HuH-7 (cell line): Measurements from ENCODE around the gene C5.

Source experiments
- DNase-seq: peaks from one replicate; pipeline ENCODE4 v3.0.0; 2011; ENCODE audit warnings: low spot score

C5 gene

GRCh38 chr9:120924698-120925534, 125.2 kb downstream of the C5 start:
- no peak for DNase-seq

DNA sequence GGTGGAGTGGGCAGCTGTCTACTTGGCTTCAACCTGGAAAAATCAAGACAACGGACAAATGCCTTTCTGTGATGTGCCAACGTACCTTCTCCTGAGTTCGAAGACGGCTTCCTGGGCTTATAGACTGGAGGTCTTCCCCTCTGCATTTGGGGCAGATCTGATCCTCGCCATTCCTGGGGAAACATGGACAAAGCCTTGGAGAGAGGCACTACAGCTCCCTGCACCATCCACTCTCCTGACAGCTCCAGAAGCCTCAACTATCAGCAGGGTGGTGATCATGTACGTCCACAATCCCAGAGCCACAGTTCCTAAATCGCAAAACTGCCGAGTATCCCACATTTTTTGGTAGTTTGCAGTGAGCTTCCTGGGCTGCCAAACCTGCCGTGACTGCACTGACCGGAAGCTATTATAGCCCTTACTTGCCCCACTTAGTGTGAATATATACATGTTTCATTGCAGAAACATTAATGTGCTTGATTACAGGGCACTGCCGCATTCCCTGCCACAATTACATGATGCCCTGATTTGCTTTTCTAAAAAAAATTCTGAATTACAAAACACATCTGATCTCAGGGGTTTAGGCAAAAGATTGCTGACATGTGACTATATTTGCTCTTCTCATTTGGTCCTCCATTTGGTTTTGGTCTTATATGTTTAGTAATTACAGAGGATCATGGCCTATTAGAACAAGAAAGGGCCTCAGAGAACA, 126.3 kb downstream of the C5 start:
- no peak for DNase-seq

GRCh38 chr9:120922404-120923195, 127.5 kb downstream of the C5 start:
- DNase-seq: no peak

- no peak for DNase-seq
Observed at GRCh38 chr9:120921661-120922181, 128.4 kb downstream of the C5 start.

GRCh38 chr9:120920806-120921178, 129.3 kb downstream of the C5 start:
- no peak for DNase-seq

GRCh38 chr9:120919843-120920805, 130.0 kb downstream of the C5 start:
- DNase-seq: no peak

DNA sequence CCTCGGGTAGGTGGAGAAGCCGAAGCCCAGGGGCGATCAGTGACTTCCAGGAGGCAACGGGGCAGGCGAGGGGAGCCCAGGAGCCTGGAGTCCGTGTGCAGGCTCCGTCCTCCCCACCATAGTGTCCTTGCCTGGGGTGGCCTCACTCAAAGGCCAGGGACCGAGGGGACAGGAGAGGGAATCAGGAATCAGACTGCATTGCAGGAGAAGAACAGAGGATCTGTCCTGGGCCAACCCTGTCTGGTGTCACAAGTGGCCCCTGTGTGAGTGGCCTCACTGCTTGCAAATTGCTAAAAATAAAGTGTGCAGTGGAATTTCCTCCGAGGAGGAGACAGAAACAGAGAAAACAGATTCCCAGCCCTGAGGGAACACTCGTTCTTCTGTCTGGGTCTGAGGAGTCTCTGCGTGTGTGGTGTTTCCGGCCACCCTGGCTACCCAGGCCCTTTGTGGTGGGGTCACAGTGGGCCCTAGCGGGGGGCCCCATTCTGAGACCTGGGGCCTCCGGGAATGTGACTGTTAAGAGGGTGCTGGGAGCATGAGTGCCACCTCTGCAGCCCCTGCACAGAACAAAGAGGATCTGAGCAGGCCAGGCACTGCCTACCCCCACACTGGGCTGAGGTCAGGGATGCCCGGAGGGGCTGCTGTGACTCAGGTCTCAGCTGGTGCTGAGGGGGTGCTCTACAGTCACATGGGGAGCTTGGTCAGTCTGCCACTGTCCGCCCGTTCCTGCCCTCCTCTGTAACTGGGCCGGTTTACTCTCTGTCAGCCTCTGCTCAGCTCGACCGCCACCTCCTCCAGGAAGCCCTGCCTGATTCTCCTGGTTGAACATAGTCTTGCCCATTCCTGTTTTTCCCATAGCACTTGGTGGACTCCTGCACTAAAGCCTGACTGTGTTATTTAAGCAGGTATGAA, 130.9 kb downstream of the C5 start:
- DNase-seq: no peak

- no peak for DNase-seq
Observed at GRCh38 chr9:120917929-120918762, 131.9 kb downstream of the C5 start.

DNA sequence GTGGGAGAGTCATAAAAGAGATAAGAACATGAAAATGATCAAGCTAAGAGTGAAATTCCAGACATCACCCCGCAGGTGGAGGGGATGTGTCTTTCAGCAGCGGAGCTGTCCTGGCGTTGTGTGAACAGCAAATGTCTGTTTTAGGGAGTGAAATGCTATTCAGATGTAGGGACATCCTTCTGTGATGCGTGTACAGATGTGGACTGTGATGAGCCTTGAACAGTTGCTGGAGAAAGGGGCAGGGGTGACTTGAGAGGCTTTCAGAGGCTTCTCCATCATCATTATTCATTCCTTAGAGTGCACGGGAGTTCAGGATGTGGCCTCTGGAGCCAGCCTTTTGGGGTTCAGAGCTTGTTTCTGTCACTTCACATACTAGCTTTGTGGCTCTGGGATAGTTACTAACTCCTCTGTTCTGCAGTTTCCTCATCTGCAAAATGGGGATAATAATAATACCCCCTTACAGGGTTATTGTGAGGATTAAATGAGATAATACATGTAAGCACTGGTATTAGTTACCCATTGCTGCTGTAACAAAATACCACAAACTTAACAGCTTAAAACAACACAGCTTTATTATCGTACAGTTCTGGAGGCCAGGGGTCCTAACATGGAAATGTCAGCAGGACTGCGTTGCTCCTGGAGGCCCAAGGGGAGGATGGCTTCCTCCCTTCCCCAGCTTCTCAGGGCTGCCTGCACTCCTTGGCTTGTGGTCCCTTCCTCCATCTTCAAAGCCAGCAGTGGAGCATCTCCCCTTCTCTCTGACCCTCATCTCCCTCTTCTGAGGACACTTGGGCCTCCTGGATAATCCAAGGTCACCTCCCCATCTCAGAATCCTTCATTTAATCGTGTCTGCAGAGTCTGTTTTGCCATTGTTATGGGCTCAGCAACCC, 132.8 kb downstream of the C5 start:
- DNase-seq: no peak

- no peak for DNase-seq
Observed at GRCh38 chr9:120916588-120916987, 133.5 kb downstream of the C5 start.

DNA sequence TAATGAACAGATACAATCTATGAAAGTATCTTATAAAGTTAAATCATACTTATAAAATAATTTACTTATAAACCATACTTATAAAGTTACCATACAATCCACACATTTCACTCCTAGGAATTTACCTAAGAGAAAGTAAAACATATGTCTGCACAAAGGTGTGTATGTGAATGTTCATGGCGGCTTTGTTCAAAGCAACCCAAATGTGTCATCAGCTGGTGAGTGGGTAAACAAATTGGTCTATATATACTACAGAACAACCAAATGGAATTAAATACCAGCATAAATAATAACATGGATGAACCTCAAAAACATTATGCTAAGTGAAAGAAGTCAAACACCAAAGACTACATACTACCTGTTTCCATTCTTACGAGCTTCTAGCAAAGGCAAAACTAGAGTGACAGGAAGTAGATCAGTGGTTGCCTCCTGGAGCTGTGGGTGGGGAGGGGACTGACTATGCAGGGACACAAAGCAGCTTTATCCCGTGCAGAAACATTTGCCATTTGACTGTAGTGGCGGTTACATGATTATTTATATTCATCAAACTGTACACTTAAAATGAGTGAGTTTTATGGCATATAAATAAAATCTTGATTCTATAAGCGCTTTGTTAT, 134.1 kb downstream of the C5 start:
- no peak for DNase-seq

GRCh38 chr9:120914953-120915352, 135.1 kb downstream of the C5 start:
- DNase-seq: no peak

- DNase-seq: no peak
Observed at GRCh38 chr9:120914396-120914795, 135.7 kb downstream of the C5 start.

GRCh38 chr9:120913647-120914264, 136.3 kb downstream of the C5 start:
- no peak for DNase-seq

- DNase-seq: no peak
Observed at GRCh38 chr9:120912958-120913646, 137.0 kb downstream of the C5 start.

- DNase-seq: no peak
Observed at GRCh38 chr9:120911295-120911837, 138.7 kb downstream of the C5 start.
